ENCODE measurements around the gene STUM. TPM values are rescaled to one million over a fixed set of nuclear protein-coding genes. Genes with fewer than 3 reads are reported as not detected.

The STUM gene
- total RNA-seq, 1 experiment from 2014 or later, result 0.03 TPM

GRCh38 chr1:226658546-226659125 lies 110.1 kb downstream of the STUM start:
- TF ChIP-seq SIN3A (IDR thresholded peaks at IDR 0.05; ENCODE audit: borderline replicate concordance, insufficient read depth, low read depth, low read length) (no peak), TCF7L2 (IDR thresholded peaks at IDR 0.05; ENCODE audit: low read depth, low read length) (no peak), CTCF (IDR thresholded peaks at IDR 0.05) (no peak), POLR2AphosphoS5 (IDR thresholded peaks at IDR 0.05; ENCODE audit: low read depth, low read length) (no peak), REST (IDR thresholded peaks at IDR 0.05; ENCODE audit: insufficient read depth in 1 of 2, low read depth in 2 of 2, low read length in 1 of 2) (no peak)
- no peaks in the 10 kb centered on the region for H3K9me3 ChIP-seq (ENCODE audit: control insufficient read depth, insufficient read depth, low read depth, low read length)
- intact Hi-C loops (cut with micrococcal nuclease; ENCODE audit: unreplicated experiment), result no loop called here
- H3K27ac ChIP-seq (ENCODE audit: low read length), result no peak overlapping the region
- in situ Hi-C loops (cut with HindIII; ENCODE audit: low pct_unique_long_range_greater_than_20kb, low sequenced_read_pairs), result no loop called here
- no peak overlapping the region for H3K4me3 ChIP-seq (ENCODE audit: low read depth in 2 of 2, low read length in 2 of 2)
- ChIA-PET POLR2A (no interaction called here), CTCF (no interaction called here)
- H3K36me3 ChIP-seq (ENCODE audit: control insufficient read depth, insufficient read depth, low read length), result no peaks in the 10 kb centered on the region
- no TSS peak for BruUV-seq (replicated peaks)
- H3K27me3 ChIP-seq (ENCODE audit: control insufficient read depth, insufficient read depth, low read length), result no peaks in the 10 kb centered on the region
- no peaks in the 10 kb centered on the region; the same call in 1 of the 2 replicates for H3K4me1 ChIP-seq (ENCODE audit: control insufficient read depth, insufficient read depth, low read length)
- DNase-seq (ENCODE audit: low read depth, low spot score) (no peak), ATAC-seq (no peak)

Other genes starting within 250 kb of the STUM start
- gene LIN9, start 239.6 kb upstream of the STUM start, total RNA-seq (2021; ENCODE audit: unreplicated experiment), result 11.4 TPM
- 127 TPM for gene PARP1, start 140.7 kb upstream of the STUM start, total RNA-seq (2021; ENCODE audit: unreplicated experiment)
- gene ITPKB, start 190.5 kb downstream of the STUM start, total RNA-seq (2021; ENCODE audit: unreplicated experiment), result 10.9 TPM

Measured in Panc1 (cell line).